KMS-11 (cell line): Measurements from ENCODE around the gene RBMS3.

Experiments used
- H2AFZ ChIP-seq: fragments of 200-600 bp; sonication (generic); 2 replicates; pipeline ENCODE4 v1.6.1; 2016; ENCODE audit warnings: antibody characterized with exemption, mixed run types, low read depth
- H3K27ac ChIP-seq: fragments of 200-600 bp; sonication (generic); 2 replicates; pipeline ENCODE4 v1.6.1; 2016; ENCODE audit warnings: mild to moderate bottlenecking, mixed run types
- H3K27me3 ChIP-seq: fragments of 200-600 bp; sonication (generic); 2 replicates; pipeline ENCODE4 v1.6.1; 2017; ENCODE audit warnings: mild to moderate bottlenecking, low read depth, mixed run types, moderate library complexity; ENCODE audit not compliant: insufficient read depth
- H3K36me3 ChIP-seq: fragments of 200-600 bp; sonication (generic); 2 replicates; pipeline ENCODE4 v1.6.1; 2017; ENCODE audit warnings: mild to moderate bottlenecking, mixed run types; ENCODE audit not compliant: insufficient read depth
- H3K4me1 ChIP-seq: fragments of 200-600 bp; sonication (generic); 2 replicates; pipeline ENCODE4 v1.6.1; 2016; ENCODE audit warnings: mild to moderate bottlenecking, low read depth, mixed run types; ENCODE audit not compliant: poor library complexity, severe bottlenecking
- H3K4me2 ChIP-seq: fragments of 200-600 bp; sonication (generic); 2 replicates; pipeline ENCODE4 v1.7.0; 2016; ENCODE audit warnings: mild to moderate bottlenecking, mixed run types
- H3K4me3 ChIP-seq: fragments of 200-600 bp; sonication (generic); IDR thresholded peaks from 2 replicates; pipeline ENCODE4 v1.6.1; 2017; ENCODE audit warnings: low read depth, low read length, mixed read lengths; ENCODE audit not compliant: insufficient read depth
- H3K79me2 ChIP-seq: fragments of 200-600 bp; sonication (generic); 2 replicates; pipeline ENCODE4 v1.6.1; 2016; ENCODE audit warnings: low read depth, mixed run types; ENCODE audit not compliant: insufficient read depth
- H3K9ac ChIP-seq: fragments of 200-600 bp; sonication (generic); 2 replicates; pipeline ENCODE4 v1.6.1; 2016; ENCODE audit warnings: mild to moderate bottlenecking, mixed run types
- H4K20me1 ChIP-seq: fragments of 200-600 bp; sonication (generic); 2 replicates; pipeline ENCODE4 v1.6.1; 2016; ENCODE audit warnings: mild to moderate bottlenecking, mixed run types; ENCODE audit not compliant: insufficient read depth
- TF ChIP-seq, protein P1 (sequence below): fragments of 200-600 bp; sonication (generic); conservative IDR thresholded peaks from 2 replicates; pipeline ENCODE4 v1.6.1; 2017; ENCODE audit warnings: low read depth, mild to moderate bottlenecking, antibody characterized with exemption, low read length, moderate library complexity, mixed read lengths

Gene RBMS3

GRCh38 chr3:29627136-29628117 is 346.6 kb downstream of the RBMS3 start:
- Histone ChIP-seq H3K36me3 (no peaks in the 10 kb centered on the region), H3K4me2 (no peak overlapping the region), H3K9ac (no peak overlapping the region), H3K79me2 (no peaks in the 10 kb centered on the region), H3K4me3 (no peak overlapping the region), H3K4me1 (peaks cover 2% of the 10 kb centered on the region), H3K27ac (no peak overlapping the region), H3K27me3 (no peaks in the 10 kb centered on the region), H2AFZ (no peak overlapping the region), H4K20me1 (no peaks in the 10 kb centered on the region)
- TF ChIP-seq, protein P1, sequence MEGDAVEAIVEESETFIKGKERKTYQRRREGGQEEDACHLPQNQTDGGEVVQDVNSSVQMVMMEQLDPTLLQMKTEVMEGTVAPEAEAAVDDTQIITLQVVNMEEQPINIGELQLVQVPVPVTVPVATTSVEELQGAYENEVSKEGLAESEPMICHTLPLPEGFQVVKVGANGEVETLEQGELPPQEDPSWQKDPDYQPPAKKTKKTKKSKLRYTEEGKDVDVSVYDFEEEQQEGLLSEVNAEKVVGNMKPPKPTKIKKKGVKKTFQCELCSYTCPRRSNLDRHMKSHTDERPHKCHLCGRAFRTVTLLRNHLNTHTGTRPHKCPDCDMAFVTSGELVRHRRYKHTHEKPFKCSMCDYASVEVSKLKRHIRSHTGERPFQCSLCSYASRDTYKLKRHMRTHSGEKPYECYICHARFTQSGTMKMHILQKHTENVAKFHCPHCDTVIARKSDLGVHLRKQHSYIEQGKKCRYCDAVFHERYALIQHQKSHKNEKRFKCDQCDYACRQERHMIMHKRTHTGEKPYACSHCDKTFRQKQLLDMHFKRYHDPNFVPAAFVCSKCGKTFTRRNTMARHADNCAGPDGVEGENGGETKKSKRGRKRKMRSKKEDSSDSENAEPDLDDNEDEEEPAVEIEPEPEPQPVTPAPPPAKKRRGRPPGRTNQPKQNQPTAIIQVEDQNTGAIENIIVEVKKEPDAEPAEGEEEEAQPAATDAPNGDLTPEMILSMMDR = no peak

GRCh38 chr3:29628795-29629194 is 347.9 kb downstream of the RBMS3 start:
- H3K36me3 ChIP-seq = no peaks in the 10 kb centered on the region
- H4K20me1 ChIP-seq = no peaks in the 10 kb centered on the region
- H3K4me1 ChIP-seq = peaks cover 2% of the 10 kb centered on the region
- H3K4me2 ChIP-seq = no peak overlapping the region
- no peak overlapping the region for H2AFZ ChIP-seq
- TF ChIP-seq, protein P1 = no peak
- no peak overlapping the region for H3K4me3 ChIP-seq
- H3K9ac ChIP-seq = no peak overlapping the region
- no peaks in the 10 kb centered on the region for H3K79me2 ChIP-seq
- H3K27ac ChIP-seq = no peak overlapping the region
- no peaks in the 10 kb centered on the region for H3K27me3 ChIP-seq

DNA sequence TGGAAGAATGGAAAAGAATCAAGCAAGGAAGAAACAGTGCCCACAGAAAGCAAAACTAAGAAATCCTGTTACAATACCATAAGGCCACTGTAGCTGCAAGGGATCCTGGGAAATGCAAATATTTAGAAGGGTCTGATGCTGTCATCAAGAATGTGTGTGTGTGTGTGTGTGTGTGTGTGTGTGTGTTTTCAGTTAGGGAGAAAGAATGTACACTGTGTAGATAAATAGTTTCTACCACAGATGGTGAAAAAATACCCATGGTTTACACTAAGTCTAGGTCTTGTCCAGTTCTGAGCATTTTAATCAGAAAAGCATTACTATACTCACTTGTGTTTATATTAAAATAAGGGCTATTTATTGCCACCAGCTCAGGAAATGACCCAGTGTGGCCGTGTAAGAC is 355.0 kb downstream of the RBMS3 start:
- Histone ChIP-seq H4K20me1 (no peaks in the 10 kb centered on the region), H3K36me3 (no peaks in the 10 kb centered on the region), H3K79me2 (no peaks in the 10 kb centered on the region), H2AFZ (no peak overlapping the region), H3K9ac (no peak overlapping the region), H3K27ac (no peak overlapping the region), H3K27me3 (no peaks in the 10 kb centered on the region), H3K4me1 (no peaks in the 10 kb centered on the region), H3K4me3 (no peak overlapping the region), H3K4me2 (no peak overlapping the region)
- TF ChIP-seq, protein P1 = no peak

- TF ChIP-seq, protein P1 = no peak
- Histone ChIP-seq H3K27ac (no peak overlapping the region), H3K27me3 (no peaks in the 10 kb centered on the region), H3K4me2 (no peak overlapping the region), H3K36me3 (no peaks in the 10 kb centered on the region), H4K20me1 (no peaks in the 10 kb centered on the region), H3K4me1 (no peaks in the 10 kb centered on the region), H3K9ac (no peak overlapping the region), H3K79me2 (no peaks in the 10 kb centered on the region), H3K4me3 (no peak overlapping the region), H2AFZ (no peak overlapping the region)
Measured at GRCh38 chr3:29637068-29637467, 356.2 kb downstream of the RBMS3 start.
